Non-pigmented ciliary epithelial cell (primary cell): ENCODE measurements around the gene YLPM1.

Experiments
- DNase-seq: peaks from one replicate; pipeline ENCODE4 v3.0.0-alpha.2; 2010; ENCODE audit warnings: low read depth

The YLPM1 gene

DNA sequence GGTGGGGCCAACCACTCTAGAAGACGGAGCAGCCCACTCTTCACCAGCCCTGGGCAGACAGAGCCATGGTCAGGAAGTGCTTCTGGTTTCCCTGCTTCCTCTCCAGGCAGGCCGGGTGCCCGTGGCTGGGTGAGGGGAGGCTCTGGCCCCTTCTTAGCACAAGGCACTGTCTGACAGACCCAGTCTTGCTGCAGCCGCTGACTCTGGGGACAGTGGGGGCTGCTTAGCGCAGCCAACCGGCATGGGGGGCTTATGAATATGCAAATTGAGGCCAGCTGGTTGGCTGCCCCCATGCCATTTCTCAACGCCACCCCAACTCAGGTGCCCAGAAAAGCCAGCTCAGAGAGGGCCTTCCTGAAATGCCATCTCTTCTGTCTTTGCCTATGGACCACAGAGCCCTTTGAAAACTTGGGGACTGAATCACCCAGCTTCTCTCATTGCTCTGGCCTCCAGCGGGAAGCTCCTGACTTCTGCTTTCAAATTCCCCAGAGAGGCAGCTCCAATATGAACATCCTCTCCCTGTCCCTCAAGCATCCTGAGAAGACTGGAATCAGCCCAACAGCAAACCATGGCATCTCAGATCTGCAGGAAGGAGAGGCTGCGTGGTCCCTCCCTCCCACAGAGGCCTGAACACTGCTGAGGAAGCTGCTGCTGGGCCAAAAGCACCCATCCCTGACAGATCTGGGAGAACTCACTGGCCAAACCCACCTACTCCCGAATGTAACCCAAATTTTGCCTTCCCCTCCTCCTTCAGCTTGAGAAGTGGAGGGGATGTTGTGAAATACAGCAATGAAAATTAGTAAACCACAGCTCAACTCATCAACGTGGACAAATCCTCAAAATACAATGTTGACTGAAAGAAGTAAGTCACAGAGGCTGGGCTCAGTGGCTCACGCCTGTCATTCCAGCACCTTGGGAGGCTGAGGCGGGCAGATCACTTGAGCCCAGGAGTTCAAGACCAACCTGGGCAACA, 113.1 kb downstream of the YLPM1 start, which contains the start of gene PROX2:
Gene PROX2, minus strand, starts transcription at position 205 of the 973 bp plus-strand sequence. CDS start 12,311 bp downstream, outside the sequence.
- DNase-seq: no peak

DNA sequence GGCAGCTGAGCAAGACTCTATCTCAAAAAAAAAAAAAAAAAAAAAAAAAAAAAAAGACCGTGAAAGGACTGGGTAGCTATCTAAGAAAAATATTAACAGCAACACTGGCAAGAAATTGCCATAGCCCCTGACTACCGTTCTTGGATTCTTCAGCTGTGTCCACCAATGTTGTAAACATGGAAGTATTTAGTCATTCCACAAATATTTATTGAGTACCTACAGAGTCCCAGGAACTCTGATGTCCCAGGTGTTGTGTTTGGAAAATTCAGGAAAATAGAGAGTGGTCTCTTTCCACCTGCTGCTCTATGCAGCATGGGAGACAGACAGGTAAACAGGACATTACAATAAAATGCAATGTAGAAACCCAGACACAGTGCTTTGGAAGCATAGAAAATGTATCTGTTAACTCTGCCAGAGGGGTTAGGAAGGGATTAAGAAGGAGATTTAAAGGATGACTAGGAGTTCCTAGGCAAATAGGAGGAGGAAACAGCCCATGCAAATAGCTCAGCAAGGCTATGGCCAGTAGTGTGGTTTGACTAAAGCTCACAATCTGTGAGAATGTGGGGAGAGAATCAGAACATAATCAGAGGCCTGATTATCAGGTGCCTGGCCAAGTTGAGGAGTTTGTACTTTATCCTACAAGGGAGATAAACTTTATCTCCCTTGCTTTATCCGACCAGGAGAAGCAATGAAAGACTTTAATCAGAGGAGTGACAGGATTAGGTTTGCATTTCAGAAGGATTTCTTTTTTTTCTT, 116.5 kb downstream of the YLPM1 start:
- no peak for DNase-seq

DNA sequence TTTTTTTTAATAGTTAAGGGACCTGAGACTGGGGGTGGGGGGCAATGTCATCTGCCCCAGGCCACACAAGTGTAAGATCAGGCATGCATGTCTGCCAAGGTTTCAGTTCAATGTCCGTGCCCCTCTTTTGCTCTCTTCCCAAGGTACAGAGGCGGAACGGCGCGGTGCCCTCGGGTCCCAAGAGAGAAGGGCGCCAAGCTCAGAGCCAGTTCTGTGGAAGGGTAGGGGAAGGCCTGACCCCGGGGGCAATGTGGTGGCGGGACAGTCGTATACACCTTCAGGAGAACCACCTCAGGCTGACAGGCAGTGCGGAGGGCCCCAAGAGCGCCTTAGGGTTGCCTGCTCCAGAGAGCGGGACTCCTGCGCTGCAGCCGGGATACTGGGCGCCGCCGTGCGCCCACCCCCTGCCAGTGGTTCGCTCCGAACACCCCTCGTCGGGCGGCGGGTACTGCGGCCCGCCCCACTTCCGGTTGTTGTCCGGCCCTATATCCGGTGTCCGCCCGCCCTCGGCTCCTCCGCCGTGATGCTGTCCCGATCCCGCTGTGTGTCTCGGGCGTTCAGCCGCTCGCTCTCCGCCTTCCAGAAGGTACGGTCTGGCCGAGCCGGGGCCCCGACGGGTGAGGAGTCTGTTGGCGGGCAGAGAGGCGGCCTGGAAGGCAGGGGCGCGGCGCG, 118.5 kb downstream of the YLPM1 start, which contains the start of gene DLST:
Gene DLST, plus strand, starts transcription at position 486 of the 672 bp plus-strand sequence. Its CDS starts 38 bp downstream, at position 524.
- no peak for DNase-seq

DNA sequence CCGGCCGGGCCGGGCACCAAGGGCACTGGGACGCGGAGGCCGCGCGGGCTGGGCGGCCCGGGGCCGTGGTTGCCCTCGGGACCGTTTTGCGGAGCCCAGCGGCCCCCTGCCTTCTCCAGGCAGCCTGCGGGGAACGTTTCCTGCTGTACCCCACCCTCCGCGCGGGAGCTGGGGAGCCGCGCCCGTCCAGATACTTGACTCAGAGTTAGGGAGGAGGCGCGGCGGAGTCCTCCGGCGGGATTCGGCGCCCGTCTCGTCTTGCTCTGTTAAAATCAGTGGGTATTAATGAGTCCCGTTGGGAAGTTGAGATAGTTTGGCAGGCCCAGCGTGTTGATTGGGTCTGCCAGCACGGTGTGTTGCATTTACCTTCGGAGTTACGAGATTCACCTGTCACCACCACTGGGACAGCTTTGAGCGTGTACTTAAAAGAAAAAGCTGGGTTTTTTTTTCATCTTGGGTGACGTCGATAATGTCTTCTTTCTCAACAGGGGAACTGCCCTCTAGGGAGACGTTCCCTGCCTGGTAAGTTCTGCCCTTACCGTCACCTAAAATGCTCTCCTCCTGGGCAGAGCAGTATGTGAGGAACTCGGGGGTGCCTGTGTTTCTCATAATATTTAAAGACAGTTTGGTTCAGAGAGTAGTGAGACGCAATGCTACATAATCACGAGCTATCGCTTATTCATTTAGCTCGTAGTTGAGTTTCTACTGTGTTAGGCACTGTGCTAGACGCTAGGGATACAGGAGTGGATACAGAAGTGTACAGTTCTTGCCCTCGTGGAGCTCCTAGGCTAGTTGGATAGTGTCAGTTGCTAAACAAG, 119.2 kb downstream of the YLPM1 start:
- no peak for DNase-seq
